ENCODE measurements around the gene PLD2.

DNA sequence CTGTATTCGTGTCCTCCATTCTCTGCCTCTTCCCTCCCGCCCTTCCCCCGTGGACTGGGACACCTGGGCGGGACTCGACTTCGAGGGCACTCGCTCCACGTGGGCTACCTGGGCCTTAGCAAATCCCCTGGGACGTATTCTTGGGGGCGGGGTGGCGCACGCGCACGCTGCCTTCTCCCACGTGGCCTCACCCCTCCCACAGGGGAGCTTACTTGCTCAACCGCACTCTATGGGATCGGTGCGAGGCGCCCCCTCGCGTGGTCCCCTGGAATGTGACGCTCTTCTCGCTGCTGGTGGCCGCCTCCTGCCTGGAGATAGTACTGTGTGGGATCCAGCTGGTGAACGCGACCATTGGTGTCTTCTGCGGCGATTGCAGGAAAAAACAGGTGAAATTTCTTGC is 24.3 kb upstream of the PLD2 start:
- no peak for TF ChIP-seq CTCF (conservative IDR thresholded peaks at IDR 0.05 in 1 of 2, IDR thresholded peaks at IDR 0.05 in 1 of 2; ENCODE audit: low read depth in 1 of 2, low read length in 2 of 2)
- no peak for TF ChIP-seq EZH2 (IDR thresholded peaks at IDR 0.05; ENCODE audit: low read length, missing control alignments)
